Measurements from ENCODE around the gene CLSTN1.

- TF ChIP-seq IKZF5 (CRISPR knock-in tag; IDR thresholded peaks at IDR 0.05) (no peak), TP53 (CRISPR knock-in tag; conservative IDR thresholded peaks at IDR 0.05) (no peak), HHEX (CRISPR knock-in tag; IDR thresholded peaks at IDR 0.05) (no peak), ZNF629 (CRISPR knock-in tag; conservative IDR thresholded peaks at IDR 0.05) (no peak), CTCF (CRISPR knock-in tag; IDR thresholded peaks at IDR 0.05) (no peak), ZNF274 (CRISPR knock-in tag; IDR thresholded peaks at IDR 0.05) (no peak), NFATC3 (CRISPR knock-in tag; IDR thresholded peaks at IDR 0.05) (no peak)
These were observed 142.9 kb downstream of the CLSTN1 start for GRCh38 chr1:9680828-9681227.

Data from HepG2 (cell line).